H1 (cell line): ENCODE data around the gene BCL11A. TPM values are rescaled to one million over a fixed set of nuclear protein-coding genes. Genes with fewer than 3 reads are reported as not detected.

Experiments used
- CTCF ChIA-PET: fragments of 300-600 bp; sonication (Branson Sonifier 250); formaldehyde crosslinking; loops from one replicate; lab custom pipeline; 2021; ENCODE audit not compliant: partially characterized antibody; lab: Charles Lee
- POLR2A ChIA-PET: fragments of 300-600 bp; sonication (Branson Sonifier 250); formaldehyde crosslinking; loops from one replicate; lab custom pipeline; 2021; ENCODE audit warnings: inconsistent platforms; ENCODE audit not compliant: partially characterized antibody; lab: Charles Lee
- DNase-seq, 2 experiments: peaks; one replicate each; pipeline versions ENCODE4 v3.0.0 to v3.0.0-alpha.2; 2010 to 2022; ENCODE audit warnings: low spot score in 2 of 2, low read depth in 1 of 2, mixed read lengths in 1 of 2
- FAIRE-seq: peaks from 2 replicates; lab custom pipeline; 2011; peaks lifted over from hg19 to GRCh38; lab: Jason Lieb, UNC
- H2AFZ ChIP-seq: 2 replicates; pipeline ENCODE4 v1.8.1; 2012; ENCODE audit warnings: low read length, inconsistent platforms
- H2AK5ac ChIP-seq: 2 replicates; pipeline ENCODE4 v1.6.1; 2013; ENCODE audit warnings: low read depth, low read length
- H2BK120ac ChIP-seq: replicated peaks from 2 replicates; pipeline ENCODE3; 2013; ENCODE audit warnings: low read depth, low read length, inconsistent platforms
- H2BK12ac ChIP-seq: 2 replicates; pipeline ENCODE4 v1.6.1; 2013; ENCODE audit warnings: low read depth, low read length
- H2BK15ac ChIP-seq: 2 replicates; pipeline ENCODE4 v1.6.1; 2013; ENCODE audit warnings: low read length
- H2BK20ac ChIP-seq: 2 replicates; pipeline ENCODE4 v1.6.1; 2013; ENCODE audit warnings: low read length
- H2BK5ac ChIP-seq: 2 replicates; pipeline ENCODE4 v1.6.1; 2013; ENCODE audit warnings: low read depth, low read length
- H3K14ac ChIP-seq: 2 replicates; pipeline ENCODE4 v1.6.1; 2013; ENCODE audit warnings: inconsistent platforms; ENCODE audit not compliant: insufficient read length
- H3K18ac ChIP-seq: 2 replicates; pipeline ENCODE4 v1.6.1; 2013; ENCODE audit warnings: low read length; ENCODE audit errors: extremely low read depth
- H3K23ac ChIP-seq: 2 replicates; pipeline ENCODE4 v1.6.1; 2013; ENCODE audit warnings: inconsistent platforms; ENCODE audit not compliant: insufficient read length
- H3K23me2 ChIP-seq: 2 replicates; pipeline ENCODE4 v1.6.1; 2013; ENCODE audit warnings: low read depth, low read length
- H3K27ac ChIP-seq: 2 replicates; pipeline ENCODE4 v1.6.1; 2011; ENCODE audit warnings: low read depth, low read length, inconsistent platforms
- H3K27me3 ChIP-seq, 4 experiments: replicated peaks in 1 of 4; 1 replicate in 1 of 4; 2 replicates in 3 of 4; pipeline versions ENCODE4 v1.6.1 to v1.8.1; 2011 to 2013; ENCODE audit warnings: low read length in 3 of 4, mild to moderate bottlenecking in 3 of 4, inconsistent platforms in 2 of 4, mixed read lengths in 2 of 4, moderate library complexity in 1 of 4; ENCODE audit not compliant: control insufficient read depth in 3 of 4, insufficient read depth in 3 of 4; ENCODE audit errors: extremely low read depth in 1 of 4
- H3K36me3 ChIP-seq, 4 experiments: 2 replicates each; pipeline versions ENCODE4 v1.6.1 to v1.8.1; 2011 to 2013; ENCODE audit warnings: mild to moderate bottlenecking in 4 of 4, low read length in 3 of 4, moderate library complexity in 2 of 4, control low read depth in 1 of 4, inconsistent platforms in 1 of 4; ENCODE audit not compliant: insufficient read depth in 4 of 4, control insufficient read depth in 2 of 4
- H3K4ac ChIP-seq: replicated peaks from 2 replicates; pipeline ENCODE3; 2013; ENCODE audit warnings: low read length, low read depth, mixed read lengths, inconsistent platforms; ENCODE audit not compliant: insufficient read length
- H3K4me1 ChIP-seq, 4 experiments: replicated peaks in 1 of 4; 1 replicate in 1 of 4; 2 replicates in 3 of 4; pipeline versions ENCODE4 v1.6.1 to v1.8.1; 2011 to 2013; ENCODE audit warnings: low read length in 3 of 4, inconsistent platforms in 2 of 4, mixed read lengths in 1 of 4; ENCODE audit not compliant: insufficient read depth in 4 of 4, control insufficient read depth in 3 of 4
- H3K4me2 ChIP-seq, 2 experiments: 2 replicates each; pipeline versions ENCODE4 v1.6.1 to v1.8.1; 2011 to 2013; ENCODE audit warnings: low read depth in 2 of 2, low read length in 2 of 2, control low read depth in 1 of 2, inconsistent platforms in 1 of 2, mild to moderate bottlenecking in 1 of 2; ENCODE audit not compliant: insufficient read depth in 1 of 2
- H3K4me3 ChIP-seq, 4 experiments: fragments of 200-600, 300-600 bp in 1 of 4; sonication (generic), shearing (Covaris generic), sonication (Bioruptor Twin) in 1 of 4; 2 replicates each; pipeline versions ENCODE4 v1.5.1 to v1.8.1; 2011 to 2016; ENCODE audit warnings: low read length in 4 of 4, low read depth in 3 of 4, control low read depth in 2 of 4, inconsistent platforms in 2 of 4, mild to moderate bottlenecking in 2 of 4, mixed read lengths in 1 of 4, moderate library complexity in 1 of 4; ENCODE audit not compliant: insufficient read depth in 2 of 4; ENCODE audit errors: extremely low read depth in 1 of 4
- H3K56ac ChIP-seq: replicated peaks from 2 replicates; pipeline ENCODE3; 2013; ENCODE audit warnings: low read depth, mild to moderate bottlenecking, mixed read lengths, low read length, inconsistent platforms; ENCODE audit not compliant: insufficient read length
- H3K79me1 ChIP-seq: 2 replicates; pipeline ENCODE4 v1.6.1; 2013; ENCODE audit warnings: low read depth, low read length, control low read depth
- H3K79me2 ChIP-seq, 2 experiments: 2 replicates each; pipeline versions ENCODE4 v1.6.1 to v1.8.1; 2012 to 2013; ENCODE audit warnings: low read length in 2 of 2, mild to moderate bottlenecking in 2 of 2, inconsistent platforms in 1 of 2; ENCODE audit not compliant: insufficient read depth in 2 of 2, control insufficient read depth in 1 of 2
- H3K9ac ChIP-seq, 4 experiments: replicated peaks in 1 of 4; 1 replicate in 1 of 4; 2 replicates in 3 of 4; pipeline versions ENCODE4 v1.6.1 to v1.8.1; 2011 to 2013; ENCODE audit warnings: low read depth in 3 of 4, low read length in 3 of 4, control low read depth in 2 of 4, mild to moderate bottlenecking in 2 of 4, moderate library complexity in 2 of 4, inconsistent platforms in 1 of 4; ENCODE audit errors: extremely low read depth in 1 of 4
- H3K9me3 ChIP-seq, 2 experiments: 2 replicates each; pipeline versions ENCODE4 v1.6.1 to v1.8.1; 2012 to 2013; ENCODE audit warnings: mild to moderate bottlenecking in 2 of 2, moderate library complexity in 2 of 2, control low read depth in 1 of 2, inconsistent platforms in 1 of 2, low read depth in 1 of 2, low read length in 1 of 2, mixed read lengths in 1 of 2; ENCODE audit not compliant: insufficient read depth in 2 of 2
- H4K20me1 ChIP-seq, 2 experiments: replicated peaks in 1 of 2; 2 replicates each; pipeline versions ENCODE3 to v1.8.1; 2011 to 2013; ENCODE audit warnings: inconsistent platforms in 2 of 2, low read length in 2 of 2, mild to moderate bottlenecking in 1 of 2; ENCODE audit not compliant: insufficient read depth in 2 of 2, control insufficient read depth in 1 of 2
- H4K5ac ChIP-seq: 2 replicates; pipeline ENCODE4 v1.6.1; 2013; ENCODE audit warnings: low read length, low read depth, mixed read lengths, inconsistent platforms; ENCODE audit not compliant: insufficient read length
- H4K8ac ChIP-seq: 2 replicates; pipeline ENCODE4 v1.8.0; 2013; ENCODE audit warnings: mild to moderate bottlenecking, moderate library complexity, low read length, inconsistent platforms; ENCODE audit not compliant: insufficient read depth; ENCODE audit errors: extremely low read depth
- H4K91ac ChIP-seq: replicated peaks from 2 replicates; pipeline ENCODE3; 2013; ENCODE audit warnings: low read length, mixed read lengths, inconsistent platforms; ENCODE audit not compliant: insufficient read length
- BCL11A ChIP-seq, 2 experiments: IDR thresholded peaks; one replicate each; pipeline ENCODE4 v1.6.1; 2011; ENCODE audit warnings: low read depth in 2 of 2, low read length in 2 of 2, mild to moderate bottlenecking in 2 of 2
- CEBPB ChIP-seq: IDR thresholded peaks from 2 replicates; pipeline ENCODE4 v1.6.1; 2012; ENCODE audit warnings: low read depth, low read length
- CHD1 ChIP-seq: IDR thresholded peaks from 2 replicates; pipeline ENCODE4 v1.6.1; 2012; ENCODE audit warnings: low read depth, low read length, improper control_type of control experiment
- CREB1 ChIP-seq: IDR thresholded peaks from 2 replicates; pipeline ENCODE4 v1.6.1; 2012; ENCODE audit warnings: inconsistent platforms
- HDAC2 ChIP-seq, 2 experiments: fragments of 300-600 bp in 1 of 2; sonication (generic) in 1 of 2; IDR thresholded peaks; 2 replicates each; pipeline ENCODE4 v1.6.1; 2011 to 2012; ENCODE audit warnings: low read depth in 2 of 2, low read length in 2 of 2, mild to moderate bottlenecking in 2 of 2, moderate library complexity in 2 of 2, borderline replicate concordance in 1 of 2, inconsistent platforms in 1 of 2
- JUND ChIP-seq: IDR thresholded peaks from 2 replicates; pipeline ENCODE4 v1.6.1; 2011; ENCODE audit warnings: mild to moderate bottlenecking, improper control_type of control experiment, low read length
- POLR2A ChIP-seq, 2 experiments: IDR thresholded peaks; 1 replicate in 1 of 2; 2 replicates in 1 of 2; pipeline ENCODE4 v1.6.1; 2011; ENCODE audit warnings: low read depth in 2 of 2, low read length in 2 of 2, mild to moderate bottlenecking in 2 of 2; ENCODE audit errors: control extremely low read depth in 1 of 2
- SIX5 ChIP-seq: IDR thresholded peaks from 2 replicates; pipeline ENCODE4 v1.6.1; 2011; ENCODE audit warnings: mild to moderate bottlenecking, low read depth, low read length
- WGBS, 2 experiments: shearing (Covaris generic) in 1 of 2; methylation state at CpG; one replicate each; pipeline versions ENCODE4 v1.1.6 to v1.1.7; 2013 to 2015; ENCODE audit warnings: low lambda C conversion rate in 2 of 2, mixed read lengths in 2 of 2, inconsistent platforms in 1 of 2, low coverage in 1 of 2, missing lambda C conversion rate in 1 of 2; ENCODE audit not compliant: insufficient replicate concordance in 2 of 2, insufficient coverage in 1 of 2, insufficient read length in 1 of 2; ENCODE audit errors: extremely low coverage in 1 of 2, missing lambda C conversion rate in 1 of 2; 5-methylcytosine and 5-hydroxymethylcytosine counted together
- polyA plus RNA-seq, 7 experiments: library from polyadenylated mRNA; depleted of rRNA in 3 of 7; stranded (reverse) in 5 of 7; unstranded in 2 of 7; fragments of >200 nt in 5 of 7; fragments of 200-250 nt in 2 of 7; gene quantifications; 1 replicate in 5 of 7; 2 replicates in 1 of 7; 4 replicates in 1 of 7; pipeline versions ENCODE4 v1.2.1 to v1.2.3, GENCODE V29; 2011 to 2013; ENCODE audit warnings: missing spikeins in 2 of 7, mixed read lengths in 2 of 7
- total RNA-seq: library from RNA; stranded (reverse); fragmentation: NEBNext Ultra II Directional; extraction: Animal tissue kit (Norgen Biotek cat#: 25700); gene quantifications from 2 replicates; pipeline ENCODE4 v1.2.1, GENCODE V29; 2021

Gene BCL11A
- total and polyA plus RNA-seq, 2 of the 8 experiments (the other 6 are each of a cell fraction or from before 2014, with no cell fraction given) = 11.9 to 59.3 TPM

GRCh38 chr2:60529136-60529784, 24.2 kb downstream of the BCL11A start:
- H3K79me2 ChIP-seq = peaks cover 28 to 98% of the 10 kb centered on the region in 2 experiments
- no peak overlapping the region for H3K27ac ChIP-seq
- H2AK5ac ChIP-seq = no peak overlapping the region
- no peak overlapping the region for H2BK15ac ChIP-seq
- H2BK20ac ChIP-seq = no peak overlapping the region
- H4K91ac ChIP-seq = no peak overlapping the region
- DNase-seq = no peak
- no peak overlapping the region for H2BK120ac ChIP-seq
- H3K23ac ChIP-seq = no peak overlapping the region
- H3K4me1 ChIP-seq = peaks cover 19 to 51% (median 30%) of the 10 kb centered on the region in 4 experiments
- no peak overlapping the region for H3K4ac ChIP-seq
- no peak overlapping the region; a peak in 1 of 8 replicates for H3K4me3 ChIP-seq
- H2BK5ac ChIP-seq = peak overlapping the region; percentile 12; the same call in 1 of the 2 replicates
- no peaks in the 10 kb centered on the region for H3K27me3 ChIP-seq
- H4K20me1 ChIP-seq = peaks cover 22% of the 10 kb centered on the region in 2 experiments
- H3K9me3 ChIP-seq = no peaks in the 10 kb centered on the region
- ChIA-PET CTCF (interaction anchor here (1.0 to 2.3 kb wide), 6 partner anchors 10 to 90 kb away, joined by 3 to 10 read pairs (median 4); no protein-coding TSS in a partner anchor), POLR2A (interaction anchor here (0.8 to 1.9 kb wide), 4 partner anchors 8 to 27 kb away, joined by 3 to 6 read pairs (median 3); no protein-coding TSS in a partner anchor)
- no peak for FAIRE-seq
- H3K18ac ChIP-seq = no peak overlapping the region
- no peak overlapping the region; a peak in 1 of 4 replicates for H3K4me2 ChIP-seq
- H2AFZ ChIP-seq = no peak overlapping the region
- no peak overlapping the region for H3K14ac ChIP-seq
- H3K23me2 ChIP-seq = no peaks in the 10 kb centered on the region; the same call in 1 of the 2 replicates
- 87% methylated on average over 8 of the region's 8 CpGs; no CpG with 5 or more reads in 1 of the 2 experiments for WGBS, 2 experiments
- H3K36me3 ChIP-seq = peaks cover 0 to 19% (median 2%) of the 10 kb centered on the region in 4 experiments; a peak in 4 of 8 replicates
- no peak overlapping the region for H4K8ac ChIP-seq
- no peak overlapping the region for H4K5ac ChIP-seq
- H3K9ac ChIP-seq = no peak overlapping the region
- 0 out of 2 replicates have a peak overlapping the region, but pooled peaks have one; percentile 7 for H2BK12ac ChIP-seq
- H3K79me1 ChIP-seq = peaks cover 10% of the 10 kb centered on the region; the same call in 1 of the 2 replicates
- no peak for TF ChIP-seq BCL11A (IDR thresholded peaks at IDR 0.05; ENCODE audit: low read depth in 2 of 2, low read length in 2 of 2)
- TF ChIP-seq CEBPB = no peak
- TF ChIP-seq SIX5 = no peak
- no peak for TF ChIP-seq CREB1
- no peak for TF ChIP-seq CHD1
- TF ChIP-seq JUND = no peak
- no peak for TF ChIP-seq HDAC2 (IDR thresholded peaks at IDR 0.05; ENCODE audit: borderline replicate concordance in 1 of 2, low read depth in 2 of 2, low read length in 2 of 2)
- TF ChIP-seq POLR2A (IDR thresholded peaks at IDR 0.05; ENCODE audit: control extremely low read depth in 1 of 2, low read depth in 2 of 2, low read length in 2 of 2) = no peak
- H3K56ac ChIP-seq = no peak overlapping the region
